ENCODE measurements around the gene ZGPAT.

Gene ZGPAT

GRCh38 chr20:63678667-63679465 lies 29.0 kb upstream of the ZGPAT start:
- DNase-seq (ENCODE audit: low read depth in 2 of 3, low spot score in 1 of 3): no peak

- no peak for DNase-seq (ENCODE audit: low read depth in 2 of 3, low spot score in 1 of 3)
Observed at GRCh38 chr20:63679799-63680305, 28.0 kb upstream of the ZGPAT start.

- DNase-seq (ENCODE audit: low read depth in 2 of 3, low spot score in 1 of 3): no peak
Observed at GRCh38 chr20:63680427-63680826, 27.4 kb upstream of the ZGPAT start.

GRCh38 chr20:63680857-63681608 lies 26.8 kb upstream of the ZGPAT start:
- no peak for DNase-seq (ENCODE audit: low read depth in 2 of 3, low spot score in 1 of 3)

GRCh38 chr20:63681609-63682142 lies 26.2 kb upstream of the ZGPAT start:
- no peak for DNase-seq (ENCODE audit: low read depth in 2 of 3, low spot score in 1 of 3)

GRCh38 chr20:63682384-63683139 lies 25.3 kb upstream of the ZGPAT start:
- DNase-seq (ENCODE audit: low read depth in 2 of 3, low spot score in 1 of 3): no peak

- no peak for DNase-seq (ENCODE audit: low read depth in 2 of 3, low spot score in 1 of 3)
Observed at GRCh38 chr20:63685269-63686026, 22.4 kb upstream of the ZGPAT start.

GRCh38 chr20:63686094-63686491 lies 21.7 kb upstream of the ZGPAT start:
- no peak for DNase-seq (ENCODE audit: low read depth in 2 of 3, low spot score in 1 of 3)

- peak; percentile 40 to 52 (median 47) for DNase-seq (ENCODE audit: low read depth in 2 of 3, low spot score in 1 of 3)
Observed at GRCh38 chr20:63686492-63687321, 21.1 kb upstream of the ZGPAT start.

GRCh38 chr20:63687419-63688178 lies 20.2 kb upstream of the ZGPAT start:
- no peak for DNase-seq (ENCODE audit: low read depth in 2 of 3, low spot score in 1 of 3)

- no peak for DNase-seq (ENCODE audit: low read depth in 2 of 3, low spot score in 1 of 3)
Observed at GRCh38 chr20:63688228-63689045, 19.4 kb upstream of the ZGPAT start.

- no peak for DNase-seq (ENCODE audit: low read depth in 2 of 3, low spot score in 1 of 3)
Observed at GRCh38 chr20:63689046-63690002, 18.5 kb upstream of the ZGPAT start.

GRCh38 chr20:63690003-63690897 lies 17.6 kb upstream of the ZGPAT start:
- no peak for DNase-seq (ENCODE audit: low read depth in 2 of 3, low spot score in 1 of 3)

GRCh38 chr20:63690898-63691710 lies 16.7 kb upstream of the ZGPAT start:
- DNase-seq (ENCODE audit: low read depth in 2 of 3, low spot score in 1 of 3): no peak

All from stimulated activated CD4-positive, alpha-beta T cell treated with anti-CD3 and anti-CD28 coated beads, Interleukin-12 subunit alpha, Interleukin-12 subunit beta, amount 100 ng/mL, for 48 hours (primary cell).